Measurements from ENCODE around the gene PTPRN2. TPM values are rescaled to one million over a fixed set of nuclear protein-coding genes. Genes with fewer than 3 reads are reported as not detected.

Gene PTPRN2
- total RNA-seq, 1 experiment from 2014 or later, result 1.1 TPM

DNA sequence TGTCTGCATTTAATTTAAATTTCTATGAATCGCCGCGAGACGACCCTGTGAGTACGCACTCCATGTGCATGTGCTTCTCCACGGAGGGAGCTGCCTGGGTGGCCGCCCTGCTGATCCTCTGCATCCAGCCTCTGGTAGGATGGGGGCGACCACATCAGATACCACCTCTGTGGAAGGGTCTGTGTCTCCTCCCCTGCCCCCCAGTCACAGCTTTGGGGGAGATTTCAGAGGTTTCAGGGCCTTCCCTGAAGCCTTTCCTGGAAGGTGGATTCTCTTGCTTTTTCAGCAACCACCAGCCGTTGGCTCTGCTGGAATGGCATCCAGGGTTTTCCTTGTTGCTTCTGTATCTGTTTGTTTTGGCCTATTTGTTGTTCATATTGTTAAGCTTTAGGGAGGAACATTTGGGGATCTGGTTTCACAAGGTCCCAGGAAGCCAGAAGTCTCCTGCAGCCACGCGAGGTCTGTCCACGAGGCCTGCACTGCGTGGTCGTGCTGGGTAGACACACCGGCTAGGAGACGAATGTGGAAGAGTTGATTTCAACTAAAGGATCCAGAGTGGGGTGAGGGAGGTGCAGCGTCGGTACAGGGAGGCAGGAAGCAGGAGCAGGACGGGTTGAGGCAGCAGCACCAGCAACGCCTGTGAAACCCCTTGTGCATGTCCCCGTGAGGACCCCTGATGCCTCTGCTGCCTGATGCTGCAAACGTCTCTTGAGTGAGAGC lies 329.1 kb downstream of the PTPRN2 start:
- POLR2A ChIA-PET, result no interaction called here
- intact Hi-C loops (cut with micrococcal nuclease; ENCODE audit: unreplicated experiment), result no loop called here
- DNase-seq (ENCODE audit: low read depth, low spot score) (no peak), ATAC-seq (no peak)
- H3K27ac ChIP-seq (ENCODE audit: low read length), result no peak overlapping the region
- H3K4me1 ChIP-seq (ENCODE audit: control insufficient read depth, insufficient read depth, low read length), result no peaks in the 10 kb centered on the region
- peaks cover 5% of the 10 kb centered on the region; the same call in 1 of the 2 replicates for H3K27me3 ChIP-seq (ENCODE audit: control insufficient read depth, insufficient read depth, low read length)
- in situ Hi-C loops (cut with HindIII; ENCODE audit: low pct_unique_long_range_greater_than_20kb, low sequenced_read_pairs), result no loop called here
- no peak overlapping the region for H3K4me3 ChIP-seq (ENCODE audit: low read depth in 2 of 2, low read length in 2 of 2)
- no peaks in the 10 kb centered on the region for H3K9me3 ChIP-seq (ENCODE audit: control insufficient read depth, insufficient read depth, low read depth, low read length)
- H3K36me3 ChIP-seq (ENCODE audit: control insufficient read depth, insufficient read depth, low read length), result no peaks in the 10 kb centered on the region; the same call in 1 of the 2 replicates
- TF ChIP-seq POLR2AphosphoS5 (IDR thresholded peaks at IDR 0.05; ENCODE audit: low read depth, low read length) (no peak), SIN3A (IDR thresholded peaks at IDR 0.05; ENCODE audit: borderline replicate concordance, insufficient read depth, low read depth, low read length) (no peak), TCF7L2 (IDR thresholded peaks at IDR 0.05; ENCODE audit: low read depth, low read length) (no peak)
- TF ChIP-seq, protein P1, sequence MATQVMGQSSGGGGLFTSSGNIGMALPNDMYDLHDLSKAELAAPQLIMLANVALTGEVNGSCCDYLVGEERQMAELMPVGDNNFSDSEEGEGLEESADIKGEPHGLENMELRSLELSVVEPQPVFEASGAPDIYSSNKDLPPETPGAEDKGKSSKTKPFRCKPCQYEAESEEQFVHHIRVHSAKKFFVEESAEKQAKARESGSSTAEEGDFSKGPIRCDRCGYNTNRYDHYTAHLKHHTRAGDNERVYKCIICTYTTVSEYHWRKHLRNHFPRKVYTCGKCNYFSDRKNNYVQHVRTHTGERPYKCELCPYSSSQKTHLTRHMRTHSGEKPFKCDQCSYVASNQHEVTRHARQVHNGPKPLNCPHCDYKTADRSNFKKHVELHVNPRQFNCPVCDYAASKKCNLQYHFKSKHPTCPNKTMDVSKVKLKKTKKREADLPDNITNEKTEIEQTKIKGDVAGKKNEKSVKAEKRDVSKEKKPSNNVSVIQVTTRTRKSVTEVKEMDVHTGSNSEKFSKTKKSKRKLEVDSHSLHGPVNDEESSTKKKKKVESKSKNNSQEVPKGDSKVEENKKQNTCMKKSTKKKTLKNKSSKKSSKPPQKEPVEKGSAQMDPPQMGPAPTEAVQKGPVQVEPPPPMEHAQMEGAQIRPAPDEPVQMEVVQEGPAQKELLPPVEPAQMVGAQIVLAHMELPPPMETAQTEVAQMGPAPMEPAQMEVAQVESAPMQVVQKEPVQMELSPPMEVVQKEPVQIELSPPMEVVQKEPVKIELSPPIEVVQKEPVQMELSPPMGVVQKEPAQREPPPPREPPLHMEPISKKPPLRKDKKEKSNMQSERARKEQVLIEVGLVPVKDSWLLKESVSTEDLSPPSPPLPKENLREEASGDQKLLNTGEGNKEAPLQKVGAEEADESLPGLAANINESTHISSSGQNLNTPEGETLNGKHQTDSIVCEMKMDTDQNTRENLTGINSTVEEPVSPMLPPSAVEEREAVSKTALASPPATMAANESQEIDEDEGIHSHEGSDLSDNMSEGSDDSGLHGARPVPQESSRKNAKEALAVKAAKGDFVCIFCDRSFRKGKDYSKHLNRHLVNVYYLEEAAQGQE (IDR thresholded peaks at IDR 0.05; ENCODE audit: insufficient read depth in 1 of 2, low read depth in 2 of 2, low read length in 1 of 2), result no peak
- TF ChIP-seq, protein P2, sequence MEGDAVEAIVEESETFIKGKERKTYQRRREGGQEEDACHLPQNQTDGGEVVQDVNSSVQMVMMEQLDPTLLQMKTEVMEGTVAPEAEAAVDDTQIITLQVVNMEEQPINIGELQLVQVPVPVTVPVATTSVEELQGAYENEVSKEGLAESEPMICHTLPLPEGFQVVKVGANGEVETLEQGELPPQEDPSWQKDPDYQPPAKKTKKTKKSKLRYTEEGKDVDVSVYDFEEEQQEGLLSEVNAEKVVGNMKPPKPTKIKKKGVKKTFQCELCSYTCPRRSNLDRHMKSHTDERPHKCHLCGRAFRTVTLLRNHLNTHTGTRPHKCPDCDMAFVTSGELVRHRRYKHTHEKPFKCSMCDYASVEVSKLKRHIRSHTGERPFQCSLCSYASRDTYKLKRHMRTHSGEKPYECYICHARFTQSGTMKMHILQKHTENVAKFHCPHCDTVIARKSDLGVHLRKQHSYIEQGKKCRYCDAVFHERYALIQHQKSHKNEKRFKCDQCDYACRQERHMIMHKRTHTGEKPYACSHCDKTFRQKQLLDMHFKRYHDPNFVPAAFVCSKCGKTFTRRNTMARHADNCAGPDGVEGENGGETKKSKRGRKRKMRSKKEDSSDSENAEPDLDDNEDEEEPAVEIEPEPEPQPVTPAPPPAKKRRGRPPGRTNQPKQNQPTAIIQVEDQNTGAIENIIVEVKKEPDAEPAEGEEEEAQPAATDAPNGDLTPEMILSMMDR (IDR thresholded peaks at IDR 0.05), result no peak
- CTCF ChIA-PET, result no interaction called here
- BruUV-seq (replicated peaks), result no TSS peak

DNA sequence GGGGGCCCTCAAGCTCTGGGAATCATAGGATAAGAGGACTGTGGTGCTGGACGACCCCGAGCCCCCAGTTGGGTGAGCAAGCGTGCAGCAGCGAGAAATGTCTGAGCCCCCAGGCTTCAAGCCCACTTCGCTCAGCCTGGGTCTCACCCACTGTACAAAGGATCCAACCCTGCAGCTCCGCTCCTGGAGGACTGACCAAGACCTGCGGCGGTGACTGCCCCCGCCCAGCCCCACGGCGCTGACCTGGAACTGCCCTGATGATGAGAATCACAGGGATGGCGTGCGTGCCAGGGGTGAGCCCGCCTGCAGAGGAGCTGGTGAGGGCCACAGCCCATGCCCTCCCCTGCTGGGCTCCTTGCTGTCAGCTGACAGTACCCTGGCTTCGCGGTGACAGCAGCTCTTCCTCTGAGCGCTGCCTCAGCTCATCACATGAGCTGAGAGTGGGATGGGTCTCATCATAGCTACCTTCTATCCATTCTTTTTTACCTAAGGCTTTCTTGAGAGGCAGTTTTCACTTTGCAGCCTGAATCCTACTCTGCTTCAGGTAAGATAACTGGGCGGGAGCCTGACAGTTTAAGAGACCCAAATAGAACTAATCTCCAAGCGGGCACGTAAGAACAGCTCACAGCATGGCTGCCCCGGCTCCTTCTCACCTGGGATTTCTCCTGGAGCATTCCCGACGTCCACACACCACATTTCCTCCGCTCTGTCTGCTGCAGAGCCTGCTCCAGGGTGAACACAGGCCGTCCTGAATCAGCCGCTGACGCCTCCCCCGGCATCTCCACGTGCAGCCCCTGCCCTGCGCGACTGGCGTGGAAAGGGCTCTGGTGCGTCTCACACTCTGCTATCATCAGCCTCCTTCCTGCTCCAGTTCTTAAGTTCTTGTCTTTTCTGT lies 329.9 kb downstream of the PTPRN2 start:
- intact Hi-C loops (cut with micrococcal nuclease; ENCODE audit: unreplicated experiment), result no loop called here
- no peaks in the 10 kb centered on the region for H3K4me1 ChIP-seq (ENCODE audit: control insufficient read depth, insufficient read depth, low read length)
- no peaks in the 10 kb centered on the region for H3K9me3 ChIP-seq (ENCODE audit: control insufficient read depth, insufficient read depth, low read depth, low read length)
- no peak overlapping the region for H3K27ac ChIP-seq (ENCODE audit: low read length)
- H3K27me3 ChIP-seq (ENCODE audit: control insufficient read depth, insufficient read depth, low read length), result peaks cover 7% of the 10 kb centered on the region; the same call in 1 of the 2 replicates
- no TSS peak for BruUV-seq (replicated peaks)
- ChIA-PET POLR2A (no interaction called here), CTCF (no interaction called here)
- no peak for DNase-seq (ENCODE audit: low read depth, low spot score)
- H3K36me3 ChIP-seq (ENCODE audit: control insufficient read depth, insufficient read depth, low read length), result no peaks in the 10 kb centered on the region; the same call in 1 of the 2 replicates
- in situ Hi-C loops (cut with HindIII; ENCODE audit: low pct_unique_long_range_greater_than_20kb, low sequenced_read_pairs), result no loop called here
- no peak for ATAC-seq
- TF ChIP-seq SIN3A (IDR thresholded peaks at IDR 0.05; ENCODE audit: borderline replicate concordance, insufficient read depth, low read depth, low read length) (no peak), POLR2AphosphoS5 (IDR thresholded peaks at IDR 0.05; ENCODE audit: low read depth, low read length) (no peak), TCF7L2 (IDR thresholded peaks at IDR 0.05; ENCODE audit: low read depth, low read length) (no peak)
- TF ChIP-seq, protein P2 (IDR thresholded peaks at IDR 0.05), result no peak
- TF ChIP-seq, protein P1 (IDR thresholded peaks at IDR 0.05; ENCODE audit: insufficient read depth in 1 of 2, low read depth in 2 of 2, low read length in 1 of 2), result no peak
- H3K4me3 ChIP-seq (ENCODE audit: low read depth in 2 of 2, low read length in 2 of 2), result no peak overlapping the region
